GM12874 (cell line): ENCODE results near the gene MUSK.

Experiments used
- TF ChIP-seq, protein P1 (sequence below): IDR thresholded peaks from 2 replicates; pipeline ENCODE4 v1.5.1; 2011; ENCODE audit warnings: low read depth, mild to moderate bottlenecking, control low read depth, low read length, moderate library complexity; ENCODE audit not compliant: insufficient read depth

The MUSK gene

DNA sequence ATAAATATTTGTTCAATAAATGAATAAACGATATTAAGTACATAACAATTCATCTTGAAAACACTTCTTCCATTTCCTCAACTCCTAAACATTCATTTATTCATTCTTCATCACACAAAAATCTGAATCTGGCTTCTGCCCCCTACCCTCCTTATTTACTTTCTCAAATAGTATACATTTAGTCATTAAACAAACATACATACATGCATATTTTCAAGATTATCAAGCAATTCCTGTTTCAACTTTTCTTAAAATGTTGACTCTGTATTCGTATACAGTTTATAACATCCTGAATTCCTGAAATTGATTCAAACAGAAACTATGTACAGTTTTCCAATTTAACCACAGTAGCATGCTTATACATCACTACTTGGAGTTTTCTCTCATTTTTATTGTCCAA, 129.0 kb downstream of the MUSK start:
- TF ChIP-seq, protein P1, sequence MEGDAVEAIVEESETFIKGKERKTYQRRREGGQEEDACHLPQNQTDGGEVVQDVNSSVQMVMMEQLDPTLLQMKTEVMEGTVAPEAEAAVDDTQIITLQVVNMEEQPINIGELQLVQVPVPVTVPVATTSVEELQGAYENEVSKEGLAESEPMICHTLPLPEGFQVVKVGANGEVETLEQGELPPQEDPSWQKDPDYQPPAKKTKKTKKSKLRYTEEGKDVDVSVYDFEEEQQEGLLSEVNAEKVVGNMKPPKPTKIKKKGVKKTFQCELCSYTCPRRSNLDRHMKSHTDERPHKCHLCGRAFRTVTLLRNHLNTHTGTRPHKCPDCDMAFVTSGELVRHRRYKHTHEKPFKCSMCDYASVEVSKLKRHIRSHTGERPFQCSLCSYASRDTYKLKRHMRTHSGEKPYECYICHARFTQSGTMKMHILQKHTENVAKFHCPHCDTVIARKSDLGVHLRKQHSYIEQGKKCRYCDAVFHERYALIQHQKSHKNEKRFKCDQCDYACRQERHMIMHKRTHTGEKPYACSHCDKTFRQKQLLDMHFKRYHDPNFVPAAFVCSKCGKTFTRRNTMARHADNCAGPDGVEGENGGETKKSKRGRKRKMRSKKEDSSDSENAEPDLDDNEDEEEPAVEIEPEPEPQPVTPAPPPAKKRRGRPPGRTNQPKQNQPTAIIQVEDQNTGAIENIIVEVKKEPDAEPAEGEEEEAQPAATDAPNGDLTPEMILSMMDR, result no peak

DNA sequence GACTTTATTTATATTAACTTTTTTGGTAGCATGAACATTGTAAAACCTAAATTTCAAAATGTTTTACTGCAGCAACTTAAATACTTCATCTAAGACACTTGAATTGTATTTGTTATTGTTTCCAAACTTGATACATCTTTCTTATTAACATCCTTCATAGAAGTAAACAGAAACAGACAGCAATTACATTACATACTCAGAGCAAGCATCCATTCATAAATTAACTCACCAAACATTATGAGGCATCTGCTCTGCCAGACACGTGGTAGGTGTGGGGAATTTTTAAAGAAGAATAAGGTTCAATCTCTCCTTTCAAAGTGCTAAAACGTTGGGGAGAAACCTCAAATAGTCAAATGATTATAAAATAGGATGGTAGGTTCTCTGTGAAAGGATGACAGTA, 130.8 kb downstream of the MUSK start:
- TF ChIP-seq, protein P1, result no peak

DNA sequence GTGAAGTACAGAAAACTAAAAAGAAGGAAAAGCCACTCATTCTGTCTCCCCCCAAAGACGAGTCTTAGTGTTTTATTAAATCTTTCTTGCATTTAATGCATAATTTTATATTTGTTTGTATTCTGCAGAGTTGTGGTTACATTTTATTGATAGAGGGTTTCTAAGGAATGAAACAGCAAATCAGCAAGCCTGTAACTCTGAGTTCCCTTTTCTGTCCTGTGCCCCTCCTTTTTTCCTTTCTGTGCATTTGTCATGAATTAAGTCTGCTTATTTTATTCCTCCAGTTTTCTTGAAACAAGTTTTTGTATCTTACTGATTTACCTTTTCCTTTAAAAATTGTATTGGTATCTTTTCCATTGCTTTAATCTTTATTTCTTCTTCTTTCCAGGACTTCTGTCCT, 132.8 kb downstream of the MUSK start:
- TF ChIP-seq, protein P1, result no peak

DNA sequence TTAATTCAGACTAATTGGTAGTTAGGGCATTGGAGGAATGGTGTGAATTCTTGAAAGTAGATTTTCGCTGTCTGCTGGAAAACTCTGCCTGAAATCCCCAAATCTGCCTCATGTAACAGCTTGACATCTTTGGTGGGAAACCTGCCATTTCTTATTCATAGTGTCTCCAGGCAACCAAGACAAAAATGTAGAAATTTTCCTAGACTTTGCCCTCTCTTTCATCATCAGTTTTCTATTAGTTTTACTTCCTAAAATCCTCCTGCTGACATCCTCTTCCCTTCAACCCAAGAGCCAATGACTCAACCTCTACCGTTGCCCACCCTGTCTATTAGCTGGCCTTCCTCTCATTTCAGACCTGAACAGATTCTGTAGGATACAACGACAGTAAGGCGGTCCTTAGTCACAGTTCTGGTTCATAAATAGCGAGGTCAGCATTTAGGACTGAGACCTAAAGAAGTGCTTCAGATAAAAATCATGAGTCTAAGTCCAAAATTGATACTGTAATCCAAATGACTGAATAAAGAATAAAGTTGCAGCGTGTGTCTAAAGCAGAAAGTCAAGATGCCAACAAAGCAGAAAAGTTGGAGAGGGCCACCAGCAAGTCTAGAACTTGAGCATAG, 133.9 kb downstream of the MUSK start:
- TF ChIP-seq, protein P1, result no peak

DNA sequence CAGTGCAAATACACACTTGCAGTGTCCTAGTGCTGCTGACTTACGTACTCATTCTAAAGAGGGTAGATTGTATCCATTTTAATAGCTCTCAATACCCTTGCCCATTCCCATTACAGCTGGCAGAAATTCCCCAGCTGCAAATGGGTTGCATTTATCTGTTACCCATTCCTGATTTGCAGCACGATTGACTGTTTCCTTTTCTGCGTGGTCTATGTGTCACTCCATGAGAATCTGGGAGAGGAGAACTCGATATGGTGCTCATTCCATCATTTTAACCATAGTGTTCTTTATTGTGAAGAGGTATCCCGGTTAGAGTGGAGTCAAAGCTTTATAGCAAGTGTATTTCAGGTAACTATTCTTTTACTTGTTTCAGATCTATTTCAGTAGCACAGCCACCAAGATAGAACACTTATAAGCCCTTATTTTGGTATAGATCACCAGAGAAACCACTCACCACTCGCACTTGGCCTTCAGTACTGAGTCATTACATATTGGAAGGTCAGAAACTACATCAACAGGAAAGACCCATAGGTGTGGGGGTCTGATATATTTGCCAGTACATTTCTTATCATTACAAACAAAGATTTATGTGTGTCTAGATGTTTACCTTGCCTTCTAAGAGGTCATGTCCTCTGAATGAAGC, 139.5 kb downstream of the MUSK start:
- TF ChIP-seq, protein P1, result no peak

DNA sequence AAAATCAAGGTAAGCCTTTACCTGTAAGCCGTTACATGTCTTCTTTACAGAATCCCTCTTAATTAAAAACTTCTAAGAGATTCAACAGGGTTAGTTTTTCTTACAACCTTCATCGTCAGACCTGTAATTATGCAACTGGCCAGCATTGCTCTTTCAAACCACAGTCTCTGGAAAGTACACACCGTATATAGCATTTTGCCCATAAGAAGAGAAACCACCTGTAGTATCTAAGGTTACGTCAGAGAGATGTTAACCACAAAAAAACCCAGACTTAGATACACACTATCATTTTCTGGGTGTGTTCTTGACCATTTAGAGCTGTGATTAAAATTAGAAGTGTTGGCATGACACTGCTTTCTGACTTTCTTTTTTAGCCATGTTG, 140.0 kb downstream of the MUSK start:
- TF ChIP-seq, protein P1, result no peak

DNA sequence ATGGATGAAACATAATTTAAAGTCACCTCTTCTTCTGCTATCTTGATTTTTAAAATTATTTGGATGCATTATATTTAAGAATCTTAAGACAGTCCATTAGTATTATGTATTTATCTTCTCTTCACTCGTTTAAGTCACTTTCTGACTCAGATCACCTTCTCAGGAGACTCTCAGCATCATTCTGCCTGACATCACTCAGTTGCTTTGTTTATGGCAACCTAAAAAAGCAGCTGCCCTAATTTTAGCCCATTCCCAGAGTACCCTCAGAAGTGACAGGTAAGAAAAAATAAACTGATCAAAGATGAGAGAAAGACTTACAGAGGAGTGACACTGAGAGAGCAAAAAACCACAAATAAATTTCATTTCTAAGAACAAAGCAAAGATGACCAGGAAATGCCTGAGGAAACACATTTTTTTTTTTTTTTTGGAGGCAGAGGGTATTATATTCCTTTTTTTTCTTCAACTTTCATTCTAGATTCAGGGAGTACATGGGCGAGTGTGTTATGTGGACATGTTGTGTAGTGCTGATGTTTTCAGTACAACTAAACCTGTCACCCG, 140.5 kb downstream of the MUSK start:
- TF ChIP-seq, protein P1, result no peak
